GM11168 (cell line): ENCODE results near the gene ARL5B.

Experiments
- in situ Hi-C: fragments of 300-500 bp; cut with MboI; formaldehyde crosslinking; loops from one replicate; pipeline ENCODE4 v1.12.0; 2022; ENCODE audit warnings: low sequenced_read_pairs; ENCODE audit not compliant: unreplicated experiment

The ARL5B gene

GRCh38 chr10:18690541-18690940 lies 31.3 kb downstream of the ARL5B start:
- in situ Hi-C loops = loop anchor here (25.0 kb wide), 1 partner anchor 1097 kb away; no protein-coding TSS in a partner anchor

GRCh38 chr10:18699849-18700840 lies 40.9 kb downstream of the ARL5B start:
- in situ Hi-C loops = loop anchor here (25.0 kb wide), 1 partner anchor 1087 kb away; no protein-coding TSS in a partner anchor

GRCh38 chr10:18703521-18703920 lies 44.3 kb downstream of the ARL5B start:
- in situ Hi-C loops = no loop called here

- in situ Hi-C loops = no loop called here
Observed at GRCh38 chr10:18710201-18710653, 51.0 kb downstream of the ARL5B start.

GRCh38 chr10:18713077-18713476 lies 53.8 kb downstream of the ARL5B start:
- in situ Hi-C loops = no loop called here

- in situ Hi-C loops = no loop called here
Observed at GRCh38 chr10:18718991-18719390, 59.8 kb downstream of the ARL5B start.

- in situ Hi-C loops = no loop called here
Observed at GRCh38 chr10:18719811-18720210, 60.6 kb downstream of the ARL5B start.

GRCh38 chr10:18721067-18721466 lies 61.8 kb downstream of the ARL5B start:
- in situ Hi-C loops = no loop called here

GRCh38 chr10:18723801-18724200 lies 64.6 kb downstream of the ARL5B start:
- in situ Hi-C loops = no loop called here
